GM19463 (cell line): Measurements from ENCODE around the gene KPNA2.
A peak's percentile ranks its signal among the peaks of the same experiment; 100 is the strongest.
"Not testable (repeated sequence)": the region's sequence is repeated elsewhere in the genome, so short reads cannot be mapped to it uniquely, and the experiment has no call there.

ENCODE experiments used
- ATAC-seq: cut with Tn5 transposase; IDR thresholded peaks from one replicate; pipeline ENCODE4 v1.9.1; 2021; ENCODE audit warnings: mild to moderate bottlenecking, moderate library complexity; ENCODE audit not compliant: unreplicated experiment

KPNA2 gene

DNA sequence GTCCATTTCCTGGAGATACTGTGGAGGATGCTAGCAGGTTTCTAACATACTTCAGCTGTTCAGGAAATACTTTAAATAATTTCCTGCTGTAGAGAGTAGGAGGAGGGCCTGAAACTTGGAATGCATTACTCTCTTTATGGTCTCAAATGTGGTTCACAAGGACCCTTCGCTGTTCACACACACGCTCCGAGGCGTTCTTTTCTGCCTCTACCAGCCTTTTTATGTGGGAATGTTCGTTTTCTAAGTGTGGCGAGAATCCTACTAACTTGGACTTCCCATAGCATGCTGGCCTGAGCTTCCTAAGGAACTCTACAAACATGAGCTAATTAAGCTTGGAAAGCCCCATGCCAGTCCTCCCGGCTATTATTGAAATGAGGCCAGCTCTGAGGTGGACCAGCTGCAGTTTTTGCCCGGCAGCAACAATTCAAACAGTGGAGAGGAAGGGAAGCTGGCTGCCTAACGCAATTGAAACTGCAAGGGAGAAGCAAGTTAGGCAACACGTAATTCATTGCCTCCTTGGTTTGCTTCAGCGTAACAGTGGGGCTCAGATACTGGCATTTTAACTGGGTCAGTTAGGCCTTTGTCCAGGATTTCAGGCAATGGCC lies 18.9 kb downstream of the KPNA2 start:
- ATAC-seq: no peak

DNA sequence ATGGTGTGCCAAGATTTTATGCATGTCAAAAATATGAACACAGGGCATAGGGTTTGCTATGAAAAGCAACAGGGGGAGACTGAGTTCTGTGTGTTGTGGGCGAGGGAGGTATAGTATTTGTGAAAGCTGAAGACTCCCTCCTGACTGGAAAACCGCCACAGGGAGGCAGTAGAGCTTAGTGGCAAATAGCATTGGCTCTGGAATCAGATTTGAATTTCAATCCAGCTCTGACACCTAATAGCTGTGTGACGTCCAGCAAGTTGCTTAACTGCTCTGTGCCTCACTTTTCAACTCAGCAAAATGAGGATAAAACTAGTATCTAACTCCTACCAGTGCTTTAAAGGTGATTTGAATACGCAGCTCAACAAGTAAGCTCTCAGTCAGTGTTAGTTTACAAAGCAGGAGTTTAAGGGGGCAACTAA lies 22.0 kb downstream of the KPNA2 start:
- ATAC-seq: no peak

DNA sequence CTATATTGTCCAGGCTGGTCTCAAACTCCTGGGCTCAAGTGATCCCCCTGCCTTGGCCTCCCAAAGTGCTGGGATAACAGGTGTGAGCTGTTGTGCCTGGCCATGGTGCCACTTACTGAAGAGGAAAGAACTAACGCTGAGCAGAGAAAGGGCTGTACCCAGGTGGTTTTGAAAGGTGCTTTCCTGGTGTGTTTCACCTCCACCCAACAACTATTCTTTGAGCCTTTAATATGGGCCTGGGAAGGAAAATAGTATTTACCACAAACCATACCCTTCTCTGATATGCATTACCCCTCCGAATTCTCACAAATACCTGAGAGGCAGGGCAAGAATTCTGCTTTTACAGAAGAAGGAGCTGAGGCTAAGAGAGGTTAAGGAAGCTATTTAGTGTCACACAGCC lies 24.8 kb downstream of the KPNA2 start:
- ATAC-seq: no peak

DNA sequence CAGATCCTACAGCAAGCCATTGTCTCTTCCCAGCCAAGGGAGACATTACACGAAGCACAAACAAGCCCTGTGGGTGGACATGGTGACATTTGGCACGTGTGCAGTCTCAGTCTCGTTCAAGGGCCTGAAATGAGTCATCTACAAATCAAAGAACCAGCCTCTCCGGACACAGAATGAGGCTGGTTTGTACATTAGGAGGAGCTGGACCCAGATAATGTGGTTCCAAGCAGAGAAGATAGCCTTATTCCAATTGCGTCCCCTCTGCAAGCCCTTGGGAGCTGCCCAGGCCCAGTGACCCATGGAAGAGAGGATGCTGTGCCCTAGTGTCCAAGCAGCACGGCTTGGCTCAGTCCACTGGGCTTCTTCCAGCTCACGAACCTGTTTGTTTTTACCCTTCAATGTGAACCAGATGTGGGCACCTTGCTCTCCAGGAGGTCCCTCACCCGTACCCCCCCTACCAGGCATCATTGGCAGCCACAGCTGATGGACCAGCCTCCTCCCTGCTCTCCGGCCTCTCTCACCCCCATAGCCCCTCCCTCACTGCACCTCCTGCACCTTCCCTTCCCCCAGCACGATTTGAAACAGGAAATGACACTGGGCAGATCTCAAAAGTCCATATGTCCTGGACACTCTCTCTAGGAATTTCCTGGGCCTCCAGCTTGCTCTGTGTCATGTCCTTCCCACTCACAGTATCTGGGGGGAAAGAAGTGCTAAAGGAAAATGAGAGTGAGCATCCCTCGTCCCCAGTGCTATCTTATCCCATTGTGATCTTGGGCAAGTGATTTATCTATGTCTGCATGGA lies 26.2 kb downstream of the KPNA2 start:
- ATAC-seq: no peak

DNA sequence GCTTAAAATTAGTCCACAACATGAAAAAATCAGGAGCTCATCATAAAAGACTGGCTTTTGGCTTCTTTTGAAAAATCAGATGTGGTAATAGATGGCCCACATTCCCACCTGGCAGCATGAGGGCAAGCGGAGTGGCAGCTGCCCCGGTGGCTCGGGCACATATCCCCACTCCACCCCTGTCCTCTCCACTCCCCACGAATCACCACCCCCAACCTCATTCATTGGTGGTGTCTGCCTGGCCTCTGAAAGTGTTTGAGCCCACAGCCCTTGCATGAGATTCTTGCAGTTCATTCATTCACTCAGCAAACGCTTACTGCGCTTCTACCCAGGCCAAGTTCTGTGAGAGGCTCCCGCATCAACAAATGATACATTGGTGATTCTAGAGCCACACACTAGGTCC lies 29.8 kb downstream of the KPNA2 start:
- ATAC-seq: not testable (repeated sequence)

DNA sequence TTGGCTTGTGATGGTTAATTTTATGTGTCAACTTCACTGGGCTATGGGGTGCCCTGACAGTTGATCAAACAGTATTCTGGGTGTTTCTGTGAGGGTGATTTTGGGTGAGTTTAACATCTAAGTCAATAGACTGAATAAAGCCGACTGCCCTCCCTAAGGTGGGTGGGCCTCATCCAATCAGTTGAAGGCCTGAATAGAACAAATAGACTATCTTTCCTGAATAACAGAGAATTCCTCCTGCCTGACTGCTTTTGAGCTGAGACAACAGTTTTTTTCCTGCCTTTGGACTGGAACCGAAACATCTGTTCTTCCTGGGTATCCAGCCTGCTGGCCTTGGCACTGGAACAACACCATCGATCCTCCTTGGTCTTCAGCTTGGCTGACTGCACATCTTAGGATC lies 33.0 kb downstream of the KPNA2 start:
- ATAC-seq: not testable (repeated sequence)

DNA sequence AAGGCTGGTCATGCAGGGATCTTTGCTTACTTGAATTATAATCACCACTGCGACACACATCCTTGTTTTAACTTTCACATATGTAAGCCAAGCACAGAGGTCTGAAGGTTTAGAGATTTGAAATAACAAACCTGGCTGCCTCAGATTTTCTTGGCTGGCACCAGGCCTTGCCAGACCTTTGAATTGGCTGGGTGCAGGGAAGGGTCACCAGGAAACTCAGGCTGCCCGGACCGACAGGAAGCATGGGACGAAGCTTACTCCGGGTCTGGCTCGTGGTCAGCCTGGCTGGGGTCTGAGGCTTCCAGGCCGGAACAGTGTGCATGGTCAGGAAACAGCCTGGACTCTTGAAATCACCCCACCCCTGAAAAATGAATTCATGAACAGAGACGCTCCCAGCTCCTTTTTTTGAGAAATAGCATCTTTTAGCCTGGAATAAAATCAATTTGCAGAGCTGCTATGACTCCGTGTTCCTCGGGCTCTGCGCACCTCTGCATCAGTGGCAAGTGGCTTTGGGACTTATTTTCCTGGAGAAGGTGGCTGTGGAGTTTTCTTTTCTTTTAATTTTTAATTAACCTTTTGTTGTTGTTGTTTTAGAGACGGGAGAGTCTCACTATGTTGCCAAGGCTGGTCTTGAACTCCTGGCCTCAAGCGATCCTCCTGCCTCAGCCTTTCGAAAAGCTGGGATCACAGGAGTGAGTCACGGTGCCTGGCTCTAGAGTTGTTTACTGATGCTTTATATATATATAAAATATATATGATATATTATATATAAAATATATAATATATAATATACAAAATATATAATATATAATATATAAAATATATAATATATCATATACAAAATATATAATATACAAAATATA lies 35.3 kb downstream of the KPNA2 start:
- not testable (repeated sequence) for ATAC-seq

DNA sequence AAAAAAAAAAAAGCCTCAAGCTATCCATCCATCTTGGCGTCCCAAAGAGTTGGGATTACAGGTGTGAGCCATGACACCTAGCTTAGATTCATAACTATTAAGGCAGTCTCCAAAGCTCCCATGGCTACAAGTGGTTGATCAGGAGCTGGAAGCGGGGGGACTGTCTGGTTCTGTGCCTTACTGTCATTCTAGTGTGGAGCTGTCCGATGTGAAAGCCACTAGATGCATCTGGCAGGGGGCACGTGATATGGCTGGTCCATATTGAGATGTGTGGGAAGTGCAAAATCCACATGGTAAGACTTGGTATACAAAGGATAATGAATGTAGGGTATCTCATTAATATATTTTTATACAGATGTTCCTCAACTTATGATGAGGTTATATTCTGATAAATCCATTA lies 38.7 kb downstream of the KPNA2 start:
- no peak for ATAC-seq

DNA sequence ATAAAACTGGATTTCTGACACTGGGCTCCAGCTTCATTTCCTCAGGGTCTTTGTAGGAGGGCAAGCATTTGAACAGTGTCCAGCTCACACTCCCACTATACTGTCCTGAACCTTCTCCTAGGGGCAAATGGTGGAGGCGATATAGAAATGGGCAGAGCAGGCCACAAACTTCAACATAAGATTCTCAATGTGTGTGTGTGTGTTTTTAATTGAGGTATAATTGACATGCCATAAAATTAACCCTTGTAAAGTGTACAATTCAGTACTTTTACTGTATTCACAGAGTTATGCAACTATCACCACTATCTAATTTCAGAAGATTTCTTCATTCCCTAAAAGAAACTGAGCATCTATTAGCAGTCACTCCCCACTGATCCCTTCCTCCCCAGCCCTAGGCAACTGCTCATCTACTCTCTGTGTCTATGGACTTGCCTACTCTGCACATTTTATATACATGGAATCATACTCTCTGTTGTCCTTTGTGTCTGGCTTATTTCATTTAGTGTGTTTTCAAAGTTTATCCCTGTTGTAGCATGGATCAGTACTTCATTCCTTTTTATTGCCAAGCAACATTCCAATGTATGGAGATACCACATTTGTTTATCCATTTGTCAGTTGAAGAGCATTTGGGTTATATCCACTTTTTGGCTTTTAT lies 40.5 kb downstream of the KPNA2 start:
- ATAC-seq: not testable (repeated sequence)

DNA sequence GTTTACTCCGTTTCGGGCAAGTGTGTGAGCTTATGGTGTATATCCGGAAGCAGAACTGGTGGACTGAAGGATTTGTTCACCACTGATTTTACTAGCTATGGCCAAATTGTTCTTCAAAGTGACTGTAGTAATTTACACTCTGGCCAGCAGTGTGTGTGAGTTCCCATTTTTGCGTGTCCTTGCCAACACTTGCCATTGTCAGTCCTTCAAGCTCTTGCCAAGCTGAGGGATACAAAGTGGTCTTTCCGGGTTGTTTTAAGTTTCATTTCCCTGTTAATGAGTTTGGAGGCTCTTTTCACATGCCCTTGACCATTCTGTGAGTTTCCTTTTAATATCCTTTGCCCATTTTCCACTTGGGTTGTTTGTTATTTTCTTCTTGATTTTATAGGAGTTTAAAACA lies 42.0 kb downstream of the KPNA2 start:
- not testable (repeated sequence) for ATAC-seq

DNA sequence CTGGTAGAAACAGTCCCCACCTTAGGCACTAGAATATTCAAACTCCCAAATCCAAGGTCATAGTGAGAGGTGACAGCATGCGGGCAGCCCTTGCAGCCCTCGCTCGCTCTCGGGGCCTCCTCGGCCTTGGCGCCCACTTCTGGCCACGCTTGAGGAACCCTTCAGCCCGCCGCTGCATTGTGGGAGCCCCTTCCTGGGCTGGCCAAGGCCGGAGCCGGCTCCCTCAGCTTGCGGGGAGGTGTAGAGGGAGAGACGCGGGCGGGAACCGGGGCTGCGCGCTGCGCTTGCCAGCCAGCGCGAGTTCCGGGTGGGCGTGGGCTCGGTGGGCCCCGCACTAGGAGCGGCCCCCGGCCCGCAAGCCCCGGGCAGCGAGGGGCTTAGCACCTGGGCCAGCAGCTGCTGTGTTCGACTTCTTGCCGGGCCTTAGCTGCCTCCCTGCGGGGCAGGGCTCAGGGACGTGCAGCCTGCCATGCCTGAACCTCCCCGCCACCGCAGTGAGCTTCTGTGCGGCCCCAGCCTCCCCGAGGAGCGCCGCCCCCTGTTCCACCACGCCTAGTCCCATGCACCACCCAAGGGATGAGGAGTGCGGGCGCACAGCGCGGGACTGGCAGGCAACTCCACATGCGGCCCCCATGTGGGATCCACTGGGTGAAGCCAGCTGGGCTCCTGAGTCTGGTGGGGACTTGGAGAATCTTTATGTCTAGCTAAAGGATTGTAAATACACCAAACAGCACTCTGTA lies 45.0 kb downstream of the KPNA2 start:
- no peak for ATAC-seq

DNA sequence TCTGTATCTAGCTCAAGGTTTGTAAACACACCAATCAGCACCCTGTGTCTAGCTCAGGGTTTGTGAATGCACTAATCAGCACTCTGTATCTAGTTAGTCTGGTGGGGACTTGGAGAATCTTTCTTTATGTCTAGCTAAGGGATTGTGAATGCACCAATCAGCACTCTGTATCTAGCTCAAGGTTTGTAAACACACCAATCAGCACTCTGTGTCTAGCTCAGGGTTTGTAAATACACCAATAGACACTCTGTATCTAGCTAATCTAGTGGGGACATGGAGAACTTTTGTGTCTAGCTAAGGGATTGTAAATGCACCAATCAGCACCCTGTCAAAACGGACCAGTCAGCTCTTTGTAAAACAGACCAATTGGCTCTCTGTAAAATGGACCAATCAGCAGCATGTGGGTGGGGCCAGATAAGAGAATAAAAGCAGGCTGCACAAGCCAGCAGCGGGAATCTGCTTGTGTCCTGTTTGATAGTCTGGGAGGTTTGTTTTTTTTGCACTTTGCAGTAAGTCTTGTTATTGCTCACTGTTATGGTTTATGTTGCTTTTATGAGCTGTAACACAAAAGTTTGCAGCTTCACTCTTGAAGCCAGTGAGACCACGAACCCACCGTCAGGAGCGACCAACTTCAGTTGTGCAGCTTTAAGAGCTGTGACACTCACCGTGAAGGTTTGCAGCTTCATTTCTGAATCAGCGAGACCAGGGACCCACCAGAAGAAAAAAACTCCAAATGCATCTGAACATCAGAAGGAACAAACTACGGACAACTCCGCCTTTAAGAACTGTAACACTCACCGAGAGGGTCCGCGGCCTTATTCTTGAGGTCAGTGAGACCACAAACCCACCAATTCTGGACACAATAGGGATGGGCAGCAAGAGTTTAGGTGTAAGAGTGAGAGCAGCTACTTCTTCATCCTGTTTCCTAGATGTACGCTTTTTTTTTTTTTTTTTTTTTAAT lies 46.0 kb downstream of the KPNA2 start:
- not testable (repeated sequence) for ATAC-seq

DNA sequence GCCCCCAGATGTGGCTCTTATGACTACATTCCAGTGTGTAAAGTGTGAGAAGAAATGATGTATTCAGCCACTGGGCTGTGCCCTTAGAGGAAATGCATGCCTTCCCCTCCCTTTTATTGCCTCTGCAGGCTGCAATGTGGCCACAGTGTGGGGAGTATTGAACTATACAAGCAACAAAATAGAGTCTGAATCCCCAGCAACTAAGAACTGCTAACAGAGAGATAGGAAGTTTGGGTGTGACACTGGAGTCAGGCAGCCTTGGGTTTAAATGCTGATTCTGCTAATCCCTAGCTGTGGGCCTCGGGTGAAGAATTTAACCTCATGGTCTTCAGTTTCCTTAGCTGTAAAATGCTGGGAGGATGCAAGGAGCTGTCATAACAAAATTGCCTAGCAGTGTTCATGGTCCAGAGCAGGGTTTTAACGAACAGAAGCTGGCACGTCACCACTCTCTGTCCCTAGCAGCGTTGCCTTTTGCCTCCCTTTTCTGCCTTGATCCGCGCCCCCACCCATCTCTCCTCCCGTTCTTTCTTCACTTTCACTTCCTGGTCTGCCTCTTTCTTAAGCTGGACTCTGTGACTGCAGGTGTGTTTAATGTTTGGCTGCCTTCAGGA lies 50.3 kb downstream of the KPNA2 start:
- ATAC-seq: peak; percentile 34

DNA sequence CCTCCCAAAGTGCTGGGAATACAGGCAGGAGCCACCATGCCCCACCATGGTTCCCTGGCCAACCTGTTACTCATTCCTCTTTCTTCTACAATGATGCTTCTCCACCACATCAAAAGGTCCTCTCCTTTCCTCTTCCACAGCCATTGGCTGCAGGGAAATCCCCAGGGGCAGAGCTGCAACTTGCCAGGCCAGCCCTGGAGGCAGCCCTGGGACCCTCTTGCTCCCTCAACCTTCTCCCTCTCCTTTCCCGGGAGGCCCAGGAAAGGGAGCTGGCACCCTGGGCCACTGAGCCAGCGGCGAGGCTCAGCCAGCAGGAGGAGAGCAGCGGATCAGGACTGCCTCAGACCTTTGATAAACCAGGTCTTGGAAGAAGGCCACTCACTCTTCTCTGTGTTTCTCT lies 51.1 kb downstream of the KPNA2 start:
- not testable (repeated sequence) for ATAC-seq

DNA sequence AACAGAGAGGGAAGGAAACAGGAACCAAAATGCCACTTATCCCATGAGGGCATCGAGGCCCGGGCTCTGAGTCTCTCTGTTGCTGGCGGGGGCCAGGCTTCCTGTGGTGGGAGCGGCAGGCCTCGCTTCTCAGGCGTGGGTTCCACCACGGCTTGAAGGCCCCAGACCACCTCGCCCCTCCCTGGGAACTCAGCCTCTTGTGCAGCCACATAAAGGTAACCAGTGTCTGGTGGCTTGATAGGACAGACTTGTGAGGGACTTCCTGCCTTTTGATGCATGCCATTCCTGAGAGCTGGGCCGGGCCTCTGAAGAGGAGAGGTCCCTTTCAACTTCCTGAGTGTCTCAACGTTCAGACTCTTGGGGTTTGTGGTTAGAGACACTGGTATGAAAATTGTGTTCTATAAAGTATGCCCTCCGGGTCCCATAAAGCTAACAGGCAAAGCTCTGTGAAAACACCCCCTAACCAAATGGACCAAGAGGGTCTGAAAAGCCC lies 51.6 kb downstream of the KPNA2 start:
- peak; percentile 65 for ATAC-seq

DNA sequence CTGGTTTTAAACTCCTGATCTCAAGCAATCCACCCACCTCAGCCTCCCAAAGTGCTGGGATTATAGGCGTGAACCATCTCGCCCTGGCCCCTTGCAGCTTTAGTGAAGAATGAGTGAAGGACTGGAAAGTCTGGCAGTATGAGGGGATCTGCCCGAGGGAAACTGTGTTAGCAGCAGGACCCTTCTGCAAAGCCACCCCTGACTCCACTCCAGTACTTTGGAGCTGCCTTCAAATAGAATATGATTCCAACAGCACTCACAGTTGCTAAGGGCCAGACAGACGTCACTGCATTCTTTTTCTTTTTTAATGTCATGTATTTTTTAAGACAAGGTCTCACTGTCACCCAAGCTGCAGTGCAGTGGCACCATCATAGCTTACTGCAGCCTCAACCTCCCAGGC lies 52.3 kb downstream of the KPNA2 start:
- ATAC-seq: no peak

DNA sequence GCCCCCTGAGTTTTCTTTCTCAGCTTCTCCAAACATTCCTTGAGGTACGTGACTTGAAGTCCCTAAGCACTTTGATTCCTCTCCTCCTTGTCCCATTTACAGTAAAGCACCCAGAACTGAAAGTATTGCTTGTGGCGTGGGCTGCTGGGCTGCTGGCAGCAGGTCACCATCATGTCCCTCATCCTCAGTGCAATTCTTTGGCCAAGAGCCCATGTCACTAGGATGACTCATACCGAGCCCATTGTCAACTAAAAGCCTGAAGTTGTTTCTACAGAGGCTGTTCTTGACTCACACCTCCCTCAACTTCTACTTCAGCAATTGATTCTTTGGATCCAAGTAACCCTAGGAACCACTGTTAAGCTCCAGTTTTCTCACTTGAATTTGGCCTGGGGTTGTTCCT lies 54.3 kb downstream of the KPNA2 start:
- peak; percentile 49 for ATAC-seq

DNA sequence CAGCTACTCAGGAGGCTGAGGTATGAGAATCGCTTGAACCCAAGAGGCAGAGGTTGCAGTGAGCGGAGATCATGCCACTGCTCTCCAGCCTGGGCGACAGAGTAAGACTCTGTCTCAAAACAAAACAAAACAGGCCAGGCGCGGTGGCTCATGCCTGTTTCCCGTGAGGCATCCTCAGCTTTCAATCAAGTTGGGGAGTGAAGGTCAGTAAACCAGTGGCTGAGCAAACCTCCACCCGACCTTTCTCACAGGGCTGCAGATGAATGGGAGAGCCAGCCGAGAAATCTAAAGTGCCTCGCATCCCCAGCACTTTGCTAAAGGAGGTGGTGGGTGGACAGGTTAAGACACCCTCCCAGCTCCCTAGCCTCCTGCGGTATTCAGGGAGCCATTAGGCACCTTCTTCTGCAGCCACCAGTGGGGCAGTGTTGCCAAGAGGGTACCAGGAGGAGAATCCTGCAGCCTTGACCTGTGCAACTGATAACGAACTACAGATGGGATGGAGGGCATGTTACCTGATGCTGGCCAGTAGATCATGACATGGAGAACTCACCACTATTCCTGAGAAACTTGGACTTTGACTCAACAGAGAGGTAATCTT lies 59.0 kb downstream of the KPNA2 start:
- ATAC-seq: no peak
